Ovary (tissue), 3 donors: ENCODE measurements around the gene CAB39L.

Experiments used
- CTCF ChIP-seq, 3 donors: fragments of 450-650 bp in 2 of 3; fragments of 200-600 bp in 1 of 3; IDR thresholded peaks; one replicate each; pipeline versions ENCODE4 v1.5.1 to v1.8.0; 2016 to 2022; ENCODE audit warnings: antibody characterized with exemption in 3 of 3, mild to moderate bottlenecking in 1 of 3
- EP300 ChIP-seq: sonication (generic); formaldehyde crosslinking; IDR thresholded peaks from one replicate; pipeline ENCODE4 v1.6.1; 2017; ENCODE audit warnings: antibody characterized with exemption
- POLR2A ChIP-seq: fragments of 450-650 bp; IDR thresholded peaks from one replicate; pipeline ENCODE4 v1.6.1; 2017; ENCODE audit warnings: antibody characterized with exemption, mild to moderate bottlenecking, moderate library complexity
- donor health status: DM: no; HTN: no; CAD: no.

GRCh38 chr13:49287995-49288394 is 155.9 kb downstream of the CAB39L start:
- TF ChIP-seq POLR2A (no peak), EP300 (no peak), CTCF (IDR thresholded peaks at IDR 0.05) (no peak)
